GM23338 (cell line): ENCODE results near the gene COX6B2. TPM values are rescaled to one million over a fixed set of nuclear protein-coding genes. Genes with fewer than 3 reads are reported as not detected.

Source experiments
- ATAC-seq: fragments of 200-7000 bp; cut with Tn5 transposase; 3 replicates; pipeline ENCODE4 v1.9.1; 2020
- DNase-seq: peaks from one replicate; pipeline ENCODE4 v3.0.0-alpha.2; 2015; ENCODE audit warnings: low spot score
- H2AFZ ChIP-seq: fragments of 200-600 bp; sonication (generic); 2 replicates; pipeline ENCODE4 v1.8.0; 2016; ENCODE audit warnings: antibody characterized with exemption, mild to moderate bottlenecking, moderate library complexity
- H3F3A ChIP-seq: fragments of 200-600 bp; sonication (generic); replicated peaks from 2 replicates; pipeline ENCODE4 v1.8.0; 2017; ENCODE audit warnings: antibody characterized with exemption, mixed run types, low read depth
- H3K27ac ChIP-seq: fragments of 200-600 bp; sonication (generic); 2 replicates; pipeline ENCODE4 v1.6.1; 2016; ENCODE audit warnings: low read depth
- H3K27me3 ChIP-seq: fragments of 200-600 bp; sonication (generic); 2 replicates; pipeline ENCODE4 v1.8.0; 2016; ENCODE audit warnings: mild to moderate bottlenecking, mixed run types, moderate library complexity; ENCODE audit not compliant: insufficient read depth
- H3K36me3 ChIP-seq: fragments of 200-600 bp; sonication (generic); 2 replicates; pipeline ENCODE4 v1.8.0; 2016; ENCODE audit warnings: mild to moderate bottlenecking; ENCODE audit not compliant: insufficient read depth
- H3K4me1 ChIP-seq: fragments of 200-600 bp; sonication (generic); 2 replicates; pipeline ENCODE4 v1.8.0; 2016; ENCODE audit warnings: mild to moderate bottlenecking, moderate library complexity; ENCODE audit not compliant: insufficient read depth
- H3K4me2 ChIP-seq: fragments of 200-600 bp; sonication (generic); 2 replicates; pipeline ENCODE4 v1.7.1; 2017; ENCODE audit warnings: mixed run types
- H3K4me3 ChIP-seq: fragments of 200-600 bp; sonication (generic); 2 replicates; pipeline ENCODE4 v1.6.1; 2016; ENCODE audit warnings: mixed run types
- H3K79me2 ChIP-seq: fragments of 200-600 bp; sonication (generic); replicated peaks from 2 replicates; pipeline ENCODE4 v1.8.0; 2017; ENCODE audit warnings: mild to moderate bottlenecking; ENCODE audit not compliant: insufficient read depth
- H3K9me2 ChIP-seq: fragments of 200-600 bp; sonication (generic); 2 replicates; pipeline ENCODE4 v1.8.0; 2017; ENCODE audit not compliant: insufficient read depth
- H4K20me1 ChIP-seq: fragments of 200-600 bp; sonication (generic); replicated peaks from 2 replicates; pipeline ENCODE4 v1.8.0; 2017; ENCODE audit warnings: mild to moderate bottlenecking; ENCODE audit not compliant: insufficient read depth
- H3K27ac Mint-ChIP-seq: 2 replicates; pipeline ENCODE4 v1.8.0; 2020; ENCODE audit warnings: inconsistent platforms, mild to moderate bottlenecking, moderate library complexity, mixed read lengths
- H3K27me3 Mint-ChIP-seq: 3 replicates; pipeline ENCODE4 v1.8.0; 2022; ENCODE audit warnings: low read depth, mild to moderate bottlenecking, moderate library complexity, mixed read lengths, inconsistent platforms; ENCODE audit not compliant: insufficient read depth, poor library complexity
- H3K36me3 Mint-ChIP-seq: 3 replicates; pipeline ENCODE4 v1.8.0; 2021; ENCODE audit warnings: low read depth, mild to moderate bottlenecking, inconsistent platforms, moderate library complexity, mixed read lengths
- H3K4me1 Mint-ChIP-seq: 3 replicates; pipeline ENCODE4 v1.8.0; 2020; ENCODE audit warnings: mild to moderate bottlenecking, inconsistent platforms, mixed read lengths
- H3K4me3 Mint-ChIP-seq: 3 replicates; pipeline ENCODE4 v1.8.0; 2021; ENCODE audit warnings: moderate library complexity, mild to moderate bottlenecking, inconsistent platforms, mixed read lengths
- H3K9me3 Mint-ChIP-seq: 3 replicates; pipeline ENCODE4 v1.8.0; 2020; ENCODE audit warnings: moderate library complexity, mild to moderate bottlenecking, inconsistent platforms, mixed read lengths
- CREB1 ChIP-seq: fragments of 250-450 bp; sonication (Bioruptor Pico); IDR thresholded peaks from 2 replicates; pipeline ENCODE4 v1.5.0; 2020; ENCODE audit warnings: low read depth, mild to moderate bottlenecking, moderate library complexity
- EZH2 ChIP-seq: fragments of 200-600 bp; sonication (generic); IDR thresholded peaks from one replicate; pipeline ENCODE4 v1.8.0; 2017; ENCODE audit warnings: antibody characterized with exemption, mild to moderate bottlenecking, low read depth; ENCODE audit not compliant: unreplicated experiment
- EZH2phosphoT487 ChIP-seq: fragments of 200-600 bp; sonication (generic); IDR thresholded peaks from one replicate; pipeline ENCODE4 v1.8.1; 2018; ENCODE audit warnings: antibody characterized with exemption; ENCODE audit not compliant: unreplicated experiment
- JUNB ChIP-seq: IDR thresholded peaks from one replicate; pipeline ENCODE4 v1.6.1; 2016; ENCODE audit warnings: antibody characterized with exemption; ENCODE audit not compliant: unreplicated experiment
- NANOG ChIP-seq: IDR thresholded peaks from 2 replicates; pipeline ENCODE4 v1.6.1; 2016; ENCODE audit warnings: antibody characterized with exemption, borderline replicate concordance
- POLR2AphosphoS5 ChIP-seq: IDR thresholded peaks from 2 replicates; pipeline ENCODE4 v1.6.1; 2016; ENCODE audit warnings: antibody characterized with exemption, low read depth
- STAT1 ChIP-seq: IDR thresholded peaks from one replicate; pipeline ENCODE4 v1.6.1; 2016; ENCODE audit warnings: antibody characterized with exemption; ENCODE audit not compliant: unreplicated experiment
- ZNF114 ChIP-seq: fragments of 250-450 bp; sonication (Bioruptor Pico); IDR thresholded peaks from 2 replicates; pipeline ENCODE4 v1.5.0; 2020; ENCODE audit warnings: mild to moderate bottlenecking, moderate library complexity
- ZNF331 ChIP-seq: fragments of 250-450 bp; sonication (Bioruptor Pico); IDR thresholded peaks from 2 replicates; pipeline ENCODE4 v1.5.0; 2020; ENCODE audit warnings: low read depth, mild to moderate bottlenecking, moderate library complexity
- polyA plus RNA-seq: library from polyadenylated mRNA; unstranded; fragments of >200 nt; fragmentation: Nextera tagmentation; extraction: Ambion mirVana; gene quantifications from 2 replicates; pipeline ENCODE4 v1.2.1, GENCODE V29; 2016
- total RNA-seq: library from RNA; depleted of rRNA; stranded (reverse); fragments of >200 nt; shearing (Covaris generic); gene quantifications from 2 replicates; pipeline ENCODE4 v1.2.3, GENCODE V29; 2014
- TF ChIP-seq, protein P1 (sequence below), 2 experiments: fragments of 200-600 bp in 1 of 2; sonication (generic) in 1 of 2; conservative IDR thresholded peaks; 2 replicates each; pipeline versions ENCODE4 v1.5.1 to v1.6.1; 2016 to 2017; ENCODE audit warnings: antibody characterized with exemption in 2 of 2, low read depth in 2 of 2, mild to moderate bottlenecking in 2 of 2, moderate library complexity in 1 of 2
- TF ChIP-seq, protein P2 (sequence below): IDR thresholded peaks from one replicate; pipeline ENCODE4 v1.6.1; 2018; ENCODE audit warnings: antibody characterized with exemption; ENCODE audit not compliant: unreplicated experiment
- TF ChIP-seq, protein P3 (sequence below): fragments of 250-450 bp; sonication (Bioruptor Pico); IDR thresholded peaks from 2 replicates; pipeline ENCODE4 v1.5.0; 2020; ENCODE audit warnings: mild to moderate bottlenecking, moderate library complexity
- TF ChIP-seq, protein P4 (sequence below): IDR thresholded peaks from 2 replicates; pipeline ENCODE4 v1.6.1; 2016; ENCODE audit warnings: antibody characterized with exemption

The COX6B2 gene
- total and polyA plus RNA-seq, 2 experiments from 2014 or later = 2.7 to 5.3 TPM

DNA sequence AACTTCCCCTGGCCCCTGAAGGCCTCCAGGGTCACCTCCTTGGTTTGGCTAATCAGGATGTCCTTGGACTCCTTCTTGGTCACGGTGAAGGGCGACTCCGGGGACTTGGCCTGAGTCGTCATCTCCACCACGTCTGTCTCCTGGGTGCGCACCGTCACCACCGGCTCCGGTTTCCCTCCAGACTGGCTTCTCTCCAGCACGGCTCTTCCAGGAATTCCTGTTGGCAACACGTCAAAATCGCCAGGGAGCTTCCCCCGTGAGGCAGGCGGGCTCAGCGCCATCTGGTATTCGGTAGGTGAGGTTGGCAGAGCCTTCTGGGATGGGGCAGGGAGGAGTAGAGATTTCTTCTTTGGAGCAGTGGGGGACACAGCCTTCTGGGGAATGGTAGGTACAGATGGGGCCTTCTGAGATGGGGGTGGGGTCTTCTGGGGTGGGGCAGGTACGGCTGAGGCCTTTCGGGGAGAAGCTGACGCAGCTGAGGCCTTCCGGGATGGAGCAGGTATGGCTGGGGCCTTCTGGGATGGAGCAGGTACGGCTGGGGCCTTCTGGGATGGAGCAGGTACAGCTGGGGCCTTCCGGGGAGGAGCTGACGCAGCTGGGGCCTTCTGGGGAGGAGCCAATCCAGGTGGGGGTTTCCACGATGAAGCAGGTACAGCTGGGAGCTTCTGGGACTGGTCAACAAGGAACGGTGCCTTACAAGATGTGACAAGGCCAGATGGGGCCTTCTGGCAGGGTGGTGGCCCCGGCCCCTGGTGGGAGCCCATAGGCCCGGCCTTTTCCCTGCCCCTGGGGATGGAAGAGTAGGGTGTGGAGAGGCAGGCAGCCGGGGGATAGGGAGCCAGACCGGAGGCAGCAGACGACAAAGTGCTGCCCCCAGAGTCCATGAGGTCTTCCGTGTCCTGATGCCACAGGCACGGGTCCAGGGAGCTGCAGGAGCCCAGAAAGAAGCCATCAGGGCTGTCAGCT, 4.7 kb upstream of the COX6B2 start:
- DNase-seq (no peak), ATAC-seq (no peak)
- H3K36me3 Mint-ChIP-seq = no peaks in the 10 kb centered on the region
- H3K4me3 ChIP-seq = no peak overlapping the region
- H3K27ac Mint-ChIP-seq = no peak overlapping the region
- TF ChIP-seq ZNF331 (CRISPR knock-in tag) (no peak), CREB1 (CRISPR knock-in tag) (no peak), EZH2phosphoT487 (no peak), JUNB (no peak), EZH2 (no peak), STAT1 (no peak), POLR2AphosphoS5 (no peak), ZNF114 (CRISPR knock-in tag) (no peak), NANOG (no peak)
- TF ChIP-seq, protein P1, sequence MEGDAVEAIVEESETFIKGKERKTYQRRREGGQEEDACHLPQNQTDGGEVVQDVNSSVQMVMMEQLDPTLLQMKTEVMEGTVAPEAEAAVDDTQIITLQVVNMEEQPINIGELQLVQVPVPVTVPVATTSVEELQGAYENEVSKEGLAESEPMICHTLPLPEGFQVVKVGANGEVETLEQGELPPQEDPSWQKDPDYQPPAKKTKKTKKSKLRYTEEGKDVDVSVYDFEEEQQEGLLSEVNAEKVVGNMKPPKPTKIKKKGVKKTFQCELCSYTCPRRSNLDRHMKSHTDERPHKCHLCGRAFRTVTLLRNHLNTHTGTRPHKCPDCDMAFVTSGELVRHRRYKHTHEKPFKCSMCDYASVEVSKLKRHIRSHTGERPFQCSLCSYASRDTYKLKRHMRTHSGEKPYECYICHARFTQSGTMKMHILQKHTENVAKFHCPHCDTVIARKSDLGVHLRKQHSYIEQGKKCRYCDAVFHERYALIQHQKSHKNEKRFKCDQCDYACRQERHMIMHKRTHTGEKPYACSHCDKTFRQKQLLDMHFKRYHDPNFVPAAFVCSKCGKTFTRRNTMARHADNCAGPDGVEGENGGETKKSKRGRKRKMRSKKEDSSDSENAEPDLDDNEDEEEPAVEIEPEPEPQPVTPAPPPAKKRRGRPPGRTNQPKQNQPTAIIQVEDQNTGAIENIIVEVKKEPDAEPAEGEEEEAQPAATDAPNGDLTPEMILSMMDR (conservative IDR thresholded peaks at IDR 0.05; ENCODE audit: low read depth in 2 of 2) = no peak
- TF ChIP-seq, protein P2, sequence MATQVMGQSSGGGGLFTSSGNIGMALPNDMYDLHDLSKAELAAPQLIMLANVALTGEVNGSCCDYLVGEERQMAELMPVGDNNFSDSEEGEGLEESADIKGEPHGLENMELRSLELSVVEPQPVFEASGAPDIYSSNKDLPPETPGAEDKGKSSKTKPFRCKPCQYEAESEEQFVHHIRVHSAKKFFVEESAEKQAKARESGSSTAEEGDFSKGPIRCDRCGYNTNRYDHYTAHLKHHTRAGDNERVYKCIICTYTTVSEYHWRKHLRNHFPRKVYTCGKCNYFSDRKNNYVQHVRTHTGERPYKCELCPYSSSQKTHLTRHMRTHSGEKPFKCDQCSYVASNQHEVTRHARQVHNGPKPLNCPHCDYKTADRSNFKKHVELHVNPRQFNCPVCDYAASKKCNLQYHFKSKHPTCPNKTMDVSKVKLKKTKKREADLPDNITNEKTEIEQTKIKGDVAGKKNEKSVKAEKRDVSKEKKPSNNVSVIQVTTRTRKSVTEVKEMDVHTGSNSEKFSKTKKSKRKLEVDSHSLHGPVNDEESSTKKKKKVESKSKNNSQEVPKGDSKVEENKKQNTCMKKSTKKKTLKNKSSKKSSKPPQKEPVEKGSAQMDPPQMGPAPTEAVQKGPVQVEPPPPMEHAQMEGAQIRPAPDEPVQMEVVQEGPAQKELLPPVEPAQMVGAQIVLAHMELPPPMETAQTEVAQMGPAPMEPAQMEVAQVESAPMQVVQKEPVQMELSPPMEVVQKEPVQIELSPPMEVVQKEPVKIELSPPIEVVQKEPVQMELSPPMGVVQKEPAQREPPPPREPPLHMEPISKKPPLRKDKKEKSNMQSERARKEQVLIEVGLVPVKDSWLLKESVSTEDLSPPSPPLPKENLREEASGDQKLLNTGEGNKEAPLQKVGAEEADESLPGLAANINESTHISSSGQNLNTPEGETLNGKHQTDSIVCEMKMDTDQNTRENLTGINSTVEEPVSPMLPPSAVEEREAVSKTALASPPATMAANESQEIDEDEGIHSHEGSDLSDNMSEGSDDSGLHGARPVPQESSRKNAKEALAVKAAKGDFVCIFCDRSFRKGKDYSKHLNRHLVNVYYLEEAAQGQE = no peak
- TF ChIP-seq, protein P3, sequence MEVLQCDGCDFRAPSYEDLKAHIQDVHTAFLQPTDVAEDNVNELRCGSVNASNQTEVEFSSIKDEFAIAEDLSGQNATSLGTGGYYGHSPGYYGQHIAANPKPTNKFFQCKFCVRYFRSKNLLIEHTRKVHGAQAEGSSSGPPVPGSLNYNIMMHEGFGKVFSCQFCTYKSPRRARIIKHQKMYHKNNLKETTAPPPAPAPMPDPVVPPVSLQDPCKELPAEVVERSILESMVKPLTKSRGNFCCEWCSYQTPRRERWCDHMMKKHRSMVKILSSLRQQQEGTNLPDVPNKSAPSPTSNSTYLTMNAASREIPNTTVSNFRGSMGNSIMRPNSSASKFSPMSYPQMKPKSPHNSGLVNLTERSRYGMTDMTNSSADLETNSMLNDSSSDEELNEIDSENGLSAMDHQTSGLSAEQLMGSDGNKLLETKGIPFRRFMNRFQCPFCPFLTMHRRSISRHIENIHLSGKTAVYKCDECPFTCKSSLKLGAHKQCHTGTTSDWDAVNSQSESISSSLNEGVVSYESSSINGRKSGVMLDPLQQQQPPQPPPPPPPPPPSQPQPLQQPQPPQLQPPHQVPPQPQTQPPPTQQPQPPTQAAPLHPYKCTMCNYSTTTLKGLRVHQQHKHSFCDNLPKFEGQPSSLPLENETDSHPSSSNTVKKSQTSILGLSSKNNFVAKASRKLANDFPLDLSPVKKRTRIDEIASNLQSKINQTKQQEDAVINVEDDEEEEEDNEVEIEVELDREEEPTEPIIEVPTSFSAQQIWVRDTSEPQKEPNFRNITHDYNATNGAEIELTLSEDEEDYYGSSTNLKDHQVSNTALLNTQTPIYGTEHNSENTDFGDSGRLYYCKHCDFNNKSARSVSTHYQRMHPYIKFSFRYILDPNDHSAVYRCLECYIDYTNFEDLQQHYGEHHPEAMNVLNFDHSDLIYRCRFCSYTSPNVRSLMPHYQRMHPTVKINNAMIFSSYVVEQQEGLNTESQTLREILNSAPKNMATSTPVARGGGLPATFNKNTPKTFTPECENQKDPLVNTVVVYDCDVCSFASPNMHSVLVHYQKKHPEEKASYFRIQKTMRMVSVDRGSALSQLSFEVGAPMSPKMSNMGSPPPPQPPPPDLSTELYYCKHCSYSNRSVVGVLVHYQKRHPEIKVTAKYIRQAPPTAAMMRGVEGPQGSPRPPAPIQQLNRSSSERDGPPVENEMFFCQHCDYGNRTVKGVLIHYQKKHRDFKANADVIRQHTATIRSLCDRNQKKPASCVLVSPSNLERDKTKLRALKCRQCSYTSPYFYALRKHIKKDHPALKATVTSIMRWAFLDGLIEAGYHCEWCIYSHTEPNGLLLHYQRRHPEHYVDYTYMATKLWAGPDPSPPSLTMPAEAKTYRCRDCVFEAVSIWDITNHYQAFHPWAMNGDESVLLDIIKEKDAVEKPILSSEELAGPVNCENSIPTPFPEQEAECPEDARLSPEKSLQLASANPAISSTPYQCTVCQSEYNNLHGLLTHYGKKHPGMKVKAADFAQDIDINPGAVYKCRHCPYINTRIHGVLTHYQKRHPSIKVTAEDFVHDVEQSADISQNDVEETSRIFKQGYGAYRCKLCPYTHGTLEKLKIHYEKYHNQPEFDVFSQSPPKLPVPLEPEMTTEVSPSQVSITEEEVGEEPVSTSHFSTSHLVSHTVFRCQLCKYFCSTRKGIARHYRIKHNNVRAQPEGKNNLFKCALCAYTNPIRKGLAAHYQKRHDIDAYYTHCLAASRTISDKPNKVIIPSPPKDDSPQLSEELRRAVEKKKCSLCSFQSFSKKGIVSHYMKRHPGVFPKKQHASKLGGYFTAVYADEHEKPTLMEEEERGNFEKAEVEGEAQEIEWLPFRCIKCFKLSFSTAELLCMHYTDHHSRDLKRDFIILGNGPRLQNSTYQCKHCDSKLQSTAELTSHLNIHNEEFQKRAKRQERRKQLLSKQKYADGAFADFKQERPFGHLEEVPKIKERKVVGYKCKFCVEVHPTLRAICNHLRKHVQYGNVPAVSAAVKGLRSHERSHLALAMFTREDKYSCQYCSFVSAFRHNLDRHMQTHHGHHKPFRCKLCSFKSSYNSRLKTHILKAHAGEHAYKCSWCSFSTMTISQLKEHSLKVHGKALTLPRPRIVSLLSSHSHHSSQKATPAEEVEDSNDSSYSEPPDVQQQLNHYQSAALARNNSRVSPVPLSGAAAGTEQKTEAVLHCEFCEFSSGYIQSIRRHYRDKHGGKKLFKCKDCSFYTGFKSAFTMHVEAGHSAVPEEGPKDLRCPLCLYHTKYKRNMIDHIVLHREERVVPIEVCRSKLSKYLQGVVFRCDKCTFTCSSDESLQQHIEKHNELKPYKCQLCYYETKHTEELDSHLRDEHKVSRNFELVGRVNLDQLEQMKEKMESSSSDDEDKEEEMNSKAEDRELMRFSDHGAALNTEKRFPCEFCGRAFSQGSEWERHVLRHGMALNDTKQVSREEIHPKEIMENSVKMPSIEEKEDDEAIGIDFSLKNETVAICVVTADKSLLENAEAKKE (CRISPR knock-in tag) = no peak
- TF ChIP-seq, protein P4, sequence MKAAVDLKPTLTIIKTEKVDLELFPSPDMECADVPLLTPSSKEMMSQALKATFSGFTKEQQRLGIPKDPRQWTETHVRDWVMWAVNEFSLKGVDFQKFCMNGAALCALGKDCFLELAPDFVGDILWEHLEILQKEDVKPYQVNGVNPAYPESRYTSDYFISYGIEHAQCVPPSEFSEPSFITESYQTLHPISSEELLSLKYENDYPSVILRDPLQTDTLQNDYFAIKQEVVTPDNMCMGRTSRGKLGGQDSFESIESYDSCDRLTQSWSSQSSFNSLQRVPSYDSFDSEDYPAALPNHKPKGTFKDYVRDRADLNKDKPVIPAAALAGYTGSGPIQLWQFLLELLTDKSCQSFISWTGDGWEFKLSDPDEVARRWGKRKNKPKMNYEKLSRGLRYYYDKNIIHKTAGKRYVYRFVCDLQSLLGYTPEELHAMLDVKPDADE = no peak
- H3K9me3 Mint-ChIP-seq = no peaks in the 10 kb centered on the region
- no peaks in the 10 kb centered on the region for H3K9me2 ChIP-seq
- peaks cover 8% of the 10 kb centered on the region for H3F3A ChIP-seq
- no peak overlapping the region for H2AFZ ChIP-seq
- H3K27ac ChIP-seq = no peak overlapping the region
- no peaks in the 10 kb centered on the region for H3K79me2 ChIP-seq
- no peak overlapping the region for H3K4me2 ChIP-seq
- no peaks in the 10 kb centered on the region for H4K20me1 ChIP-seq
- peaks cover 41% of the 10 kb centered on the region for H3K27me3 Mint-ChIP-seq
- H3K4me1 ChIP-seq = peaks cover 4% of the 10 kb centered on the region; the same call in 1 of the 2 replicates
- no peaks in the 10 kb centered on the region for H3K36me3 ChIP-seq
- H3K27me3 ChIP-seq = peaks cover 34% of the 10 kb centered on the region
- H3K4me1 Mint-ChIP-seq = peaks cover 7% of the 10 kb centered on the region; the same call in 2 of the 3 replicates
- no peak overlapping the region for H3K4me3 Mint-ChIP-seq
